Measurements from ENCODE around the gene DAB2IP.

DNA sequence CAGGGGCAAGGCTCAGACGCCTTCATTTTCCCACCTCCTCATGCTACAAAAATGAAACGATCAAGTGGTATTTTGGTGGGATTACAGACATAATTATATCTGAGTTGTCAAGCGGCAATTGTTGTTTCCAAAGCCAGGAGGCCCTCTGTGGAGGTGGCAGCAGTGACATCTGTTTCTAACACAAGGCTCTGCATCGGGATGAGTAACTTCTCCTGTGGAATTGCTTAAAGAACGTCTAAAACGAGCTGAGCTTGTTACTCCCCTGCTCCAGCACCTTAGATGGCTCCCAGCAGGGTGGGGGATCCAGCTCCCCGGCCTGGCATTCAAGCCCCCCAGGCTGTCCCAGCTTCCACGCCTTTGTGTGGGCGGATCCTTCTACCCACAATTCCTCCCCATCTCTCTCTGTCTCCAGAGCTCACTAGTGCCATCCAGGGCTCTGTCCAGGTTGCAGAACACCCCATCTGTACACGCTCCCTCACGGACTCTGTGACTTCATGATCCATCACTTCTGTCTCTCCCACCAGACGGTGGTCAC, 36.8 kb downstream of the DAB2IP start:
- TF ChIP-seq, protein P1, sequence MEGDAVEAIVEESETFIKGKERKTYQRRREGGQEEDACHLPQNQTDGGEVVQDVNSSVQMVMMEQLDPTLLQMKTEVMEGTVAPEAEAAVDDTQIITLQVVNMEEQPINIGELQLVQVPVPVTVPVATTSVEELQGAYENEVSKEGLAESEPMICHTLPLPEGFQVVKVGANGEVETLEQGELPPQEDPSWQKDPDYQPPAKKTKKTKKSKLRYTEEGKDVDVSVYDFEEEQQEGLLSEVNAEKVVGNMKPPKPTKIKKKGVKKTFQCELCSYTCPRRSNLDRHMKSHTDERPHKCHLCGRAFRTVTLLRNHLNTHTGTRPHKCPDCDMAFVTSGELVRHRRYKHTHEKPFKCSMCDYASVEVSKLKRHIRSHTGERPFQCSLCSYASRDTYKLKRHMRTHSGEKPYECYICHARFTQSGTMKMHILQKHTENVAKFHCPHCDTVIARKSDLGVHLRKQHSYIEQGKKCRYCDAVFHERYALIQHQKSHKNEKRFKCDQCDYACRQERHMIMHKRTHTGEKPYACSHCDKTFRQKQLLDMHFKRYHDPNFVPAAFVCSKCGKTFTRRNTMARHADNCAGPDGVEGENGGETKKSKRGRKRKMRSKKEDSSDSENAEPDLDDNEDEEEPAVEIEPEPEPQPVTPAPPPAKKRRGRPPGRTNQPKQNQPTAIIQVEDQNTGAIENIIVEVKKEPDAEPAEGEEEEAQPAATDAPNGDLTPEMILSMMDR (optimal IDR thresholded peaks at IDR 0.05 in 1 of 3, IDR thresholded peaks at IDR 0.05 in 1 of 3, conservative IDR thresholded peaks at IDR 0.05 in 1 of 3; ENCODE audit: extremely low read depth in 1 of 3, insufficient read depth in 2 of 3, low read length in 3 of 3): no peak
- TF ChIP-seq EZH2 (IDR thresholded peaks at IDR 0.05; ENCODE audit: low read length): no peak
